NOMO-1 (cell line): ENCODE measurements around the gene KLF6.
A peak's percentile ranks its signal among the peaks of the same experiment; 100 is the strongest.
"Not testable (repeated sequence)": the region's sequence is repeated elsewhere in the genome, so short reads cannot be mapped to it uniquely, and the experiment has no call there.

Experiments
- DNase-seq, 2 experiments: peaks; one replicate each; lab custom pipeline; 2025; ENCODE audit not compliant: unreplicated experiment in 2 of 2; lab: John Stamatoyannopoulos, UW

KLF6 gene

DNA sequence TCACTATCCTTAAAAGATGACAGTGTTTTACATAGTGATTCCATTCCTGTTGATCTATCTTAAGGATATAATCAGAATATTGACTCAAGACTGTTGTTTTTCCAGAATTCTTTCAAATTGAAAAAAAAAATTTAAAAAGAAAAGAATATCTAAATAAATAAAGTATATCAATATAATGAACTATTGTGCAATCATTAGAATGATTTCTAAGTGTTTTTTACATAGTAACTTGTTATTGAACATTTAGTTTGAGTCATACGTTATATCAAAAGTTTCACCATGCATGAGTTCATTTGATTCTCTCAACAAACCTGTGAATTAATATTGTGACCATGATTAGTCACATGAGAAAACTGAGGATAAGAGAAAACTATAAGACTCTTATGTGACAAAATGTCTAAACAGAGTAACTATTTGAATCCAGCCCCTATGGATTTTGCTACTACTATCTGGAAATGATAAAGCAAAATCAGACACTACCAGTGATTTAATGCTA is 46.1 kb downstream of the KLF6 start:
- no peak for DNase-seq

- no peak for DNase-seq
Observed at GRCh38 chr10:3737864-3738263, 47.1 kb downstream of the KLF6 start.

DNA sequence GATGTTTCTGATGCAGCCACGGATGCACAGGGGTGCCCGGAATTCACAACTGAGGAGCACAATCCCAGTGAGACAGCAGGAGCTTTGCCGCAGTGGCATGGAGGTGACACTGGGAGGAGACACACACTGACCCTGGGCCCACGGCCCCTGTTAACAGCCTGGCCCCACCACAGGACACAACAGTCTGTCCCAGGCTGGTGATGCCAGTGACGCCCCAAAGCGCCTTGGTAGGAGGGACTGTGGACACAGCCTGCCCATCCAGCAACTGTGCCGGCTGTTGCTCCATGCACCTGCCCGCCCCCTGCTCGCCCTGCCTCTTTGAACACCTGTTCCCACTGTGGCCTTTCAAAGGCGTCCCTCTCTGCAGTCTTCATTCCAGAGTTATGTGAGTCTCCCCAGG is 49.8 kb downstream of the KLF6 start:
- DNase-seq, result no peak

GRCh38 chr10:3734111-3734510 is 50.9 kb downstream of the KLF6 start:
- DNase-seq, result no peak

- DNase-seq, result not testable (repeated sequence)
Observed at GRCh38 chr10:3732183-3732582, 52.8 kb downstream of the KLF6 start.

- DNase-seq, result peak in 1 of 2 experiments; percentile 19
Observed at GRCh38 chr10:3729397-3729976, 55.5 kb downstream of the KLF6 start.

GRCh38 chr10:3728563-3728962 is 56.4 kb downstream of the KLF6 start:
- no peak for DNase-seq

DNA sequence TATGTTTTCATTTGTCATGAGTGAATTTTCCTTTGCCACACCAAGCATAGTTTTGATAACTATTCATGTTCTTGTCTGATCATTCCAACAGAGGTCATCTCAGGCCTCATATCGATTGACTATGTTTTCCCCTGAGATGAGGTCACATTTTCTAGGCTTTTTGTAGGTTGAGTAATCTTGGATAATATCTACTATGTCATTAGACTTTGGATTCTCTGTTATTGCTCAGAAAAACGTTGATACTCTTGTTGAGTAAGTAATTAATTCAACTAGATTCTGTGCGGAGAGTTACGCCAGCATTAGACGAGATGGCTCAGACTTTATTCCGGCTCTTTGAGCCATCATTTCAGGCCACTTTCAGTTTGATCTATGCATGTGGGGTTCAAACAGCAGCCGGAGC is 57.7 kb downstream of the KLF6 start:
- no peak for DNase-seq
